ENCODE measurements around the gene SYDE2. TPM values are rescaled to one million over a fixed set of nuclear protein-coding genes. Genes with fewer than 3 reads are reported as not detected.

Gene SYDE2
- total and polyA plus RNA-seq, 2 donors (not counting 1 experiment from before 2014, with no cell fraction given): 0.25 to 0.89 TPM

- no peaks in the 10 kb centered on the region for H3K9me3 Mint-ChIP-seq (ENCODE audit: insufficient read depth)
- Histone ChIP-seq H2AFZ (ENCODE audit: insufficient read depth, low read depth, low read length, poor library complexity, severe bottlenecking) (no peak overlapping the region), H3K9me3 (ENCODE audit: control extremely low read depth in 1 of 3, control insufficient read depth in 2 of 3, insufficient read depth in 1 of 3, low read length in 2 of 3) (no peaks in the 10 kb centered on the region), H4K20me1 (ENCODE audit: control insufficient read depth, insufficient read depth, low read length, poor library complexity, severe bottlenecking) (no peaks in the 10 kb centered on the region), H3K4me1 (ENCODE audit: control insufficient read depth in 2 of 2, insufficient read depth in 2 of 2, low read length in 2 of 2) (no peaks in the 10 kb centered on the region), H3K9ac (ENCODE audit: low read length) (no peak overlapping the region), H3K36me3 (replicated peaks in 1 of 2; ENCODE audit: control extremely low read depth in 1 of 2, control insufficient read depth in 1 of 2, extremely low read depth in 1 of 2, insufficient read depth in 2 of 2, low read length in 1 of 2) (no peaks in the 10 kb centered on the region), H3K27ac (ENCODE audit: low read length in 2 of 2) (no peak overlapping the region), H3K27me3 (replicated peaks in 1 of 4; ENCODE audit: control extremely low read depth in 1 of 4, control insufficient read depth in 3 of 4, insufficient read depth in 4 of 4, low read length in 3 of 4) (peaks cover 0 to 3% (median under 1%) of the 10 kb centered on the region in 4 experiments), H3K79me2 (ENCODE audit: control insufficient read depth, insufficient read depth, low read length) (no peaks in the 10 kb centered on the region), H3K4me3 (ENCODE audit: control extremely low read depth in 1 of 5, extremely low read depth in 1 of 5, insufficient read depth in 1 of 5, low read depth in 2 of 5, low read length in 4 of 5) (no peak overlapping the region), H3K4me2 (replicated peaks; ENCODE audit: low read depth, low read length, poor library complexity, severe bottlenecking) (no peak overlapping the region)
- H3K27me3 Mint-ChIP-seq: peaks cover 27% of the 10 kb centered on the region
- CTCF ChIA-PET: no interaction called here
- ATAC-seq (ENCODE audit: low read depth): no peak
- H3K4me3 Mint-ChIP-seq: no peak overlapping the region
- H3K27ac Mint-ChIP-seq: no peak overlapping the region
- H3K4me1 Mint-ChIP-seq: no peaks in the 10 kb centered on the region
- intact Hi-C loops (cut with micrococcal nuclease): no loop called here
- TF ChIP-seq EZH2 (IDR thresholded peaks at IDR 0.05; ENCODE audit: borderline replicate concordance, insufficient read depth, low read depth, low read length, poor library complexity, severe bottlenecking): no peak
- no peak for TF ChIP-seq CTCF (IDR thresholded peaks at IDR 0.05)
- no peak for DNase-seq
- POLR2A ChIA-PET: no interaction called here
- 74% methylated on average over 3 of the region's 5 CpGs for WGBS (ENCODE audit: insufficient coverage)
These were observed 22.5 kb upstream of the SYDE2 start for GRCh38 chr1:85223334-85223733.

- Histone ChIP-seq H3K9ac (ENCODE audit: low read length) (no peak overlapping the region), H3K9me3 (ENCODE audit: control extremely low read depth in 1 of 3, control insufficient read depth in 2 of 3, insufficient read depth in 1 of 3, low read length in 2 of 3) (no peaks in the 10 kb centered on the region), H3K79me2 (ENCODE audit: control insufficient read depth, insufficient read depth, low read length) (no peaks in the 10 kb centered on the region), H3K4me1 (ENCODE audit: control insufficient read depth in 2 of 2, insufficient read depth in 2 of 2, low read length in 2 of 2) (no peaks in the 10 kb centered on the region), H3K4me3 (ENCODE audit: control extremely low read depth in 1 of 5, extremely low read depth in 1 of 5, insufficient read depth in 1 of 5, low read depth in 2 of 5, low read length in 4 of 5) (no peak overlapping the region), H3K27me3 (replicated peaks in 1 of 4; ENCODE audit: control extremely low read depth in 1 of 4, control insufficient read depth in 3 of 4, insufficient read depth in 4 of 4, low read length in 3 of 4) (peaks cover 0 to 10% (median 5%) of the 10 kb centered on the region in 4 experiments), H3K4me2 (replicated peaks; ENCODE audit: low read depth, low read length, poor library complexity, severe bottlenecking) (no peak overlapping the region), H4K20me1 (ENCODE audit: control insufficient read depth, insufficient read depth, low read length, poor library complexity, severe bottlenecking) (no peaks in the 10 kb centered on the region), H3K27ac (ENCODE audit: low read length in 2 of 2) (no peak overlapping the region), H3K36me3 (replicated peaks in 1 of 2; ENCODE audit: control extremely low read depth in 1 of 2, control insufficient read depth in 1 of 2, extremely low read depth in 1 of 2, insufficient read depth in 2 of 2, low read length in 1 of 2) (no peaks in the 10 kb centered on the region), H2AFZ (ENCODE audit: insufficient read depth, low read depth, low read length, poor library complexity, severe bottlenecking) (no peak overlapping the region)
- WGBS (ENCODE audit: insufficient coverage): 88% methylated on average over 6 of the region's 7 CpGs
- H3K27me3 Mint-ChIP-seq: peaks cover 45% of the 10 kb centered on the region
- no peaks in the 10 kb centered on the region for H3K9me3 Mint-ChIP-seq (ENCODE audit: insufficient read depth)
- intact Hi-C loops (cut with micrococcal nuclease): no loop called here
- TF ChIP-seq CTCF (IDR thresholded peaks at IDR 0.05) (no peak), EZH2 (IDR thresholded peaks at IDR 0.05; ENCODE audit: borderline replicate concordance, insufficient read depth, low read depth, low read length, poor library complexity, severe bottlenecking) (no peak)
- H3K4me3 Mint-ChIP-seq: no peak overlapping the region
- no peaks in the 10 kb centered on the region for H3K4me1 Mint-ChIP-seq
- no peak overlapping the region for H3K27ac Mint-ChIP-seq
- ChIA-PET CTCF (interaction anchor here (1.0 kb wide), 1 partner anchor 34 kb away, joined by 3 read pairs; no protein-coding TSS in a partner anchor), POLR2A (no interaction called here)
- DNase-seq (no peak), ATAC-seq (ENCODE audit: low read depth) (no peak)
These were observed 20.0 kb upstream of the SYDE2 start for GRCh38 chr1:85220756-85221201.

Measured in B cell (primary cell).